ENCODE data around the gene GMPR.

GMPR gene

DNA sequence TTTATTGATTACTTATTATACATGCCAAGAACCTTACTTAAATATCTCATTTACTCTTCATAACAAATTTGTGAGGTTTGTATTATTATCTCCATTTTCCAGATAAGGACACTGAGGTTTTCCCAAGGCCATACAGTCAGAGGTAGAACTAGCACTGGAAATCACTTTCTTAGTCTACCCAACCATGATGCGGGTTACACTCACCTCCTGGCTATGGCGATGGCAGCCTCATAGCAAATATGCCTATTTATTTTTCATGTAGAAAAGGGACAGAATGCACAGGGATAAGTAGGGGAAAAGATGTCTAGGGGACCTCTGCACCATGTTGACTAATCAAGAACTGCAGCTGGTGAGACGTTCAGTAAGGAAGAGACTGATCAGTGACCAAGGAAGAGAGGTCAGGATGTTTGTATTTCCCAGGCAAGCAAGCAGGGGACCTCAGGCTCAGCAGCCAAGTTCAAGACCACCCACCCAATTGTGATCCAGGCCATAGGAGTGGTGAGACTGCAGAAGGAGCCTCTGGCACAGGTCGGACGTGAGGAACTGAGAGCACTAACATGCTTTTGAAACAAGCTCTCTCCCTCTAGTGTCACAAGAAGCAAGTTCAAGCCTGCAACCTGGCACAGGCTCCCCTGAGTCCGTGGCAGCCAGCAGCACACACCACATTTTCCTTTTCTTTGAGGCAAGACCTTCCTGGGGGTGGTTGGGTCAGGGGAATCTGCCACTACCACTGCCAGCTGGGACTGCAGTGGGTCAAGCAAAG, 97.8 kb downstream of the GMPR start:
- Mint-ChIP-seq H3K9me3 (no peaks in the 10 kb centered on the region), H3K4me1 (peaks cover 10% of the 10 kb centered on the region), H3K27me3 (no peaks in the 10 kb centered on the region), H3K4me3 (no peak overlapping the region), H3K36me3 (no peaks in the 10 kb centered on the region), H3K27ac (peak overlapping the region; percentile 67)
- ATAC-seq (ENCODE audit: low read depth) (no peak), DNase-seq (ENCODE audit: low spot score in 2 of 2) (no peak)

- no peaks in the 10 kb centered on the region for H3K36me3 Mint-ChIP-seq
- no peaks in the 10 kb centered on the region for H3K27me3 Mint-ChIP-seq
- ATAC-seq (ENCODE audit: low read depth) (no peak), DNase-seq (ENCODE audit: low spot score in 2 of 2) (no peak)
- H3K27ac Mint-ChIP-seq: no peak overlapping the region
- no peak overlapping the region for H3K4me3 Mint-ChIP-seq
- peaks cover 10% of the 10 kb centered on the region for H3K4me1 Mint-ChIP-seq
- no peaks in the 10 kb centered on the region for H3K9me3 Mint-ChIP-seq
These were observed 98.5 kb downstream of the GMPR start for GRCh38 chr6:16336911-16337294.

DNA sequence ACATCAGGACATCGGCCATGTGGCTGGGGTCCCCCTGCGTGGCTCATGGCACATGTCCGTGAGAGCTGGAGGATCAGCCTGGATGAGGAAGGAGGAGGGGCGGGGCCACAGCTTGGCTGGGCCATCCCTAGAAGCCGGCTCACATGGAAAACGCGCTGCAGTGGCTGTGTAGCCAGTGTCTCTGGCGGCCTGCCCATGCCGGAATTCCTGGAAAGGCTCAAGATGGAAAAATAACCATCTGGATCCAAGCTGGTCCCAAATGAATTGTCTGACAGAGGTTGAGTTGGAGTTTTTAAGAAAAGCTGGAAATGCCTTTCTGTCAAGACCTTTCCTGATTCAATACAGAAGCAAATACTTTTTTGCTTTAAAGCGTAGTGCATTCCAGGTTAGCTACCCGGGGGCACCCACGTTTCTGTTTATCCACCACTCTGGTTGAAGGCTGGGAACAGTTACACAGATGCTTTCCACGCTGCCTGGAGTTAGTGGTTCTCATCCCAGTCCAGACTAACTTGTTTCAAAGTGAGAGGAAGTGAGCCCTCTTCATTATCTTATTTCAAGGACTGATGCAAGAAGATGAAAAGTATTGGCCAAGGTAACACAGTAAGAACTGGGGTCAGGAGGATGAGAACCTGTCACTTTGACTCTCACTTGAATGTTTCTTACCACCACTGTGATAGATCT, 99.0 kb downstream of the GMPR start:
- no peaks in the 10 kb centered on the region for H3K9me3 Mint-ChIP-seq
- H3K4me1 Mint-ChIP-seq: peaks cover 10% of the 10 kb centered on the region
- H3K36me3 Mint-ChIP-seq: peaks cover under 1% of the 10 kb centered on the region
- no peak for ATAC-seq (ENCODE audit: low read depth)
- H3K27me3 Mint-ChIP-seq: no peaks in the 10 kb centered on the region
- no peak overlapping the region for H3K4me3 Mint-ChIP-seq
- DNase-seq (ENCODE audit: low spot score in 2 of 2): no peak
- no peak overlapping the region for H3K27ac Mint-ChIP-seq

- Mint-ChIP-seq H3K27me3 (no peaks in the 10 kb centered on the region), H3K36me3 (peaks cover 2% of the 10 kb centered on the region), H3K4me3 (no peak overlapping the region), H3K9me3 (no peaks in the 10 kb centered on the region), H3K4me1 (peaks cover 13% of the 10 kb centered on the region), H3K27ac (no peak overlapping the region)
- DNase-seq (ENCODE audit: low spot score in 2 of 2) (no peak), ATAC-seq (ENCODE audit: low read depth) (peak; percentile 29)
These were observed 100.3 kb downstream of the GMPR start for GRCh38 chr6:16338577-16339264.

- Mint-ChIP-seq H3K27ac (no peak overlapping the region), H3K4me3 (no peak overlapping the region)
These were observed 100.8 kb downstream of the GMPR start for GRCh38 chr6:16339265-16339587.

GRCh38 chr6:16343593-16343992, 105.2 kb downstream of the GMPR start:
- H3K4me3 Mint-ChIP-seq: no peak overlapping the region
- no peak overlapping the region for H3K27ac Mint-ChIP-seq
- no peaks in the 10 kb centered on the region for H3K27me3 Mint-ChIP-seq
- ATAC-seq (ENCODE audit: low read depth): no peak
- peaks cover 3% of the 10 kb centered on the region for H3K36me3 Mint-ChIP-seq
- DNase-seq (ENCODE audit: low spot score in 2 of 2): no peak
- H3K4me1 Mint-ChIP-seq: peaks cover 11% of the 10 kb centered on the region
- H3K9me3 Mint-ChIP-seq: no peaks in the 10 kb centered on the region

More at GRCh38 chr6:16339265-16339587, 100.8 kb downstream of the GMPR start:
- DNase-seq (ENCODE audit: low spot score in 2 of 2) (no peak), ATAC-seq (ENCODE audit: low read depth) (no peak)
- H3K27me3 Mint-ChIP-seq: no peaks in the 10 kb centered on the region
- no peaks in the 10 kb centered on the region for H3K9me3 Mint-ChIP-seq
- peaks cover 3% of the 10 kb centered on the region for H3K36me3 Mint-ChIP-seq
- H3K4me1 Mint-ChIP-seq: peaks cover 13% of the 10 kb centered on the region

DNA sequence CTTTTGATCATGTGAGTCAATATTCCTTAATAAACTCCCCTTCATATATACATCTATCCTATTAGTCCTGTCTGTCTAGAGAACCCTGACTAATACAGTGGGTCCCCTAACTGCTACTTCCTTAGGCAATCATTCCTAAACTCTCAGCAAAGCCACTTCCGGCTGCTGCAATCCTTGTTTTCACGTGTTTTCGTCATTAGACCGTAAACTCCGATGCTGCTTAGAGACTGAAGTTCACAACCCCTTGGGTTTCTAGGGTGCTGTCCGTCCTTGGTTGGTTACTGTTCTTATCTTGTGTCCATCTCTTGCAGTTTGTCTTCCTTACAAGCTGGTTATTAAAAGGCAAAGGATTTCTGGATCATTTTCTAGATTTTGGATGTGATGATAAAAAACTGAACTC, 106.4 kb downstream of the GMPR start:
- Mint-ChIP-seq H3K4me3 (no peak overlapping the region), H3K9me3 (no peaks in the 10 kb centered on the region), H3K4me1 (peaks cover 3% of the 10 kb centered on the region), H3K27me3 (no peaks in the 10 kb centered on the region), H3K27ac (no peak overlapping the region), H3K36me3 (peaks cover 3% of the 10 kb centered on the region)
- no peak for DNase-seq (ENCODE audit: low spot score in 2 of 2)
- ATAC-seq (ENCODE audit: low read depth): no peak
